Endometrial microvascular endothelial cells (primary cell): Measurements from ENCODE around the gene CCDC69. TPM values are rescaled to one million over a fixed set of nuclear protein-coding genes. Genes with fewer than 3 reads are reported as not detected.

ENCODE experiments used
- in situ Hi-C: cut with HindIII; loops from 2 replicates; pipeline ENCODE4 v1.10.0; 2017; ENCODE audit warnings: low sequenced_read_pairs, low pct_unique_long_range_greater_than_20kb; ENCODE audit errors: inconsistent ontology term
- total RNA-seq: library from RNA; depleted of rRNA; stranded (reverse); fragments of >200 nt; gene quantifications from one replicate; pipeline ENCODE4 v1.2.3, GENCODE V29; 2015; ENCODE audit errors: inconsistent ontology term

CCDC69 gene
- total RNA-seq, 1 donor from 2014 or later = 28.3 TPM

DNA sequence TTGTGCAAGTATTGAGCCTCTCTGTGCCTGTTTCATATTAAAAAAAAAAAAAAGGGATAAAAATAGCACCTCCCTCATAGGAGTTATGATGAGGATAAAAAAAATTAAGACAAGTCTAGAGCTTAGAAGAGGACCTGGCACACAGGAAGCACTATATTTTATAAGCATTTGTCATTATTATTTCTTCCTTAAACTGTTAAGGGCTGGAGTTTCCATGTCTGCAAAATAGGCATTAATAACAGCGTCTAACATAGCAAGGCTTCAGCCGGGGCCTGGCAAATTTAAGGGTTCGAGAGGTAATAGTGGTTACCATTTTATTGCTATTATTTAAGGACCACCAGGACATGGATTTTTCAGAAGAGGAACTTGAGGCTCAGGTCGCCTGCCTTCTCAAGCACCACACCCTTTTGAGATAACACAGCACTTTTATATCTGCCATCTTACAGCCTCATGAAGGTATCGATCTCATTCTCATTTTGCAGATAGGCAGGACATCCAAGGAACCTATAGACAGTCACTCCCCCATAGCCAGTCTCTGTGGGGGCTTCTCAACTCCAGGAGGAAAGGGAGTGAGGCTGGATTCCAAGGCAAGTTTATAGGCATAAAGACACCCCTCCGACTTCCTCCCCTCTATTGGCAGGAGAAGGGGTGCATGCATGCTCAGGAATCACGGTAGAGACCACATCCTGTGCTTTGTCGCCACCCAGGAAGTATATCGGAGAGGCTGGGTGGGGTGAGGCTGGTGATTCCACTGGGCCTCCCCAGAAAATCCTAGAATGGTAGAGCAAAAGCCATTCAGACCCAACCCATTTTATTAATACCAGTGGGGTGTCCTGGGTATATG, 68.7 kb downstream of the CCDC69 start:
- in situ Hi-C loops = no loop called here

DNA sequence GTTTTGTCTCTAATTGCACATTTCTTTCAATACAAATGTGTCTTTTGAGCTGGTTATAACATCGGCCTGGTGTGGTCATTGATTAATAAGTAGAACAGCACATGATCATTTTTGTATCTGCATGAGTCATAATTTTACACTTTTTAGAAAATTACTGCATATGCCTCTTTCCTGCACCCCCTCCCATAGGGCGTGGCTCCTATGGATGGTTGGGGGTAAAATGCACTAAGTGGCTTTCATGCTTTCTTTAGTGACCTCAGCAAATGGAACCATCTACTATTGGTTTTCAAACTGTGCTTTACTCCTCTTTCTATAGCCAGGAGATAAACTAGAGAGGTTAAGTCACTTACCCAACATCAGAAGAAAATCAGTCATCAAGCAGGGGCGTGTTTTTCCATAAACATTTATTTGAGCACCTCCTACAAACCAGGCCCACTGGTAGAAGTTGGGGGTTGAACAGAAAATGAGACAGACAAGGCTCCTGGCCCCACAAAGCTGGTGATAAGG, 70.1 kb downstream of the CCDC69 start:
- in situ Hi-C loops = no loop called here

DNA sequence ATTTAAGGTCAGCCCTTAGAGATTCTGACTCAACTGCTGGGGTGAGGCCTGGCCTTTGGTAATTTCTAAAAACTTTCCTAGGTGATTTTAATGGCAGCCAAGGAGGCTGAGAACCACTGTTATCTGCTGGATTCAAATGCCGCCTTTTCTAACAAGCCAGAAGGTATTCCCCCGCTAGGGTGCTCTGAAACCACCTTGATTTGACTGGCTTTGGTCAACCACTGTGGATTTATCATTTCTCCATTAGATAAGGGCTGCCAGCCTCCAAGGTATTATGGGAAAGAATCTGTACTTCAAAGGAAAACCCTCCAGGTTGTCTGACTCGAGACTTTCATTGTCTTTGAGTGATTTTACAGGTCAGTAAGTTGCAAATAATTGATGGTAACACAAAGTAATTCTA, 70.6 kb downstream of the CCDC69 start:
- in situ Hi-C loops = no loop called here

DNA sequence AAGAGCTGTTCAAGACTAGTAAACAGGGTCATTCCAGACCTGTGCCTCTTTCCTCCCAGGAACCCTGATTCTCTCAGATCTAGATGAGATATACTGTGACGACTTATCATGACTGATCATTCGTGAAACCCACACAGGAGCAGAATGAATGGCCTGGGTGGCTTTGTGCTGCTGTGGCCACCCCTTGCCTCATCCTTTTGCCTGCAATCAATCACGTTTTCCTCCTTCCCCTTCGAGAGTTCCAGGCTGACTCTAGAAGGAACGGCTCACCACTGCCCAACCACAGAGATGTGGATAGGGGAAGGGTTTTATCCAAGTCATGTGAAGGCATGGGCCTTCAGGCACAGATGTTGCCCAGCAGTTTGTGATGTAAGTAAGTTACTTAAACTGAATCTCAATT, 72.1 kb downstream of the CCDC69 start:
- in situ Hi-C loops = no loop called here

DNA sequence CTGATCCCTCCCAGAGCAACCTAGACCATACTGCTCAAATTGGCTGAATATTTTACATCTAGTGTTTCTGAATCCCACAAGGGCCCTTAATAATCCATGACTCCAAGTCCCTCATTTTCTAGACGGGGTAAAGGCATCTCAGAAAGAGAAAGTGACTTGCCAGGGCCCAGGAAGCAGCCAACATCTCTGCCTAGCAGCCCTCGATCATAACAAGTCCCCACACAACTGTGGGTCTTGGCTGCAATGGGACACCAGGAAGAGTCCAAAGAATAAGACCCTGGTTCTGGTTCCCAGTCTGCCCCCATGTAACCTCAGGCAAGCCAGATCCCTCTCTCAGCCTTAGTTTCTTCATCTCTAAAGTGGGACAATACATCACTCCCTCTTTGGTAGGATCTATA, 72.6 kb downstream of the CCDC69 start:
- in situ Hi-C loops = no loop called here

DNA sequence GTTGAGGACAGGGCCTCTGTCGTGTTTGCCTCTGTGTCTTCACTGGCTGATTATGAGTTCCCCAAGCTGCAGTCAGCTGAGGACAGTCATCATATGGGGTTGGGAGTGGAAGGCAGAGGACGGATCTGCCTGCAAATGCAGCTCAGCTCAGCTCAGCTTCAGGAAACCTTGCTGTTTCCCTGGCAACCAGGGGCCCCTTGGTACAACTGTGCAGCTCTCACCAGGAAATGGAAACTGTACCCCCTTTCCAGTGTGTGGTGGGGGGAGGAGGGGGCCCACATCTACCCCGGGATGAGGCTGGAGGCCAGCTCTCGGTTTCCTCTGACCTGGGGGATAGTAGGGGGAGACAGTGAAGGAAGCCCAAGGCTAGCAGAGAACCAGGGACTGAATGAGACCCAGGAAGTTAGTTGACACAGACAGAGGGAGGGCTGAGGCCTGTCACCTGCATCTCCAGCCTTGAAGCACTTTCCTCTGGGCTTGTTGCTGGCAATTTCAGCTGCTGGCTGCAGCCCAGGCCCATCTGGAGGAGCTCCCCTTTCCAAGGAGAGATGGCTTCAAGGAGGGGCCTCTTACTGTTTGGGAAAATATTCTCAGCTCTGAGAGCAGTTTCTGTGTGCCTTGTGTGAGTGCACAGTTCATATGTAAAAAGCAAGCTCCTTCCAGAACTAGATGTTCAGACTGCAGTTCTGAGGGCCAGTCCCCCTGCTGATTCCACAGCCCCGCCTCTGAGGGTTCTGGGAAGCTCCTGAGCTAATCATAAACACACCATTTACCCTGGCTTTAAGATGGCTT, 73.2 kb downstream of the CCDC69 start:
- in situ Hi-C loops = no loop called here

DNA sequence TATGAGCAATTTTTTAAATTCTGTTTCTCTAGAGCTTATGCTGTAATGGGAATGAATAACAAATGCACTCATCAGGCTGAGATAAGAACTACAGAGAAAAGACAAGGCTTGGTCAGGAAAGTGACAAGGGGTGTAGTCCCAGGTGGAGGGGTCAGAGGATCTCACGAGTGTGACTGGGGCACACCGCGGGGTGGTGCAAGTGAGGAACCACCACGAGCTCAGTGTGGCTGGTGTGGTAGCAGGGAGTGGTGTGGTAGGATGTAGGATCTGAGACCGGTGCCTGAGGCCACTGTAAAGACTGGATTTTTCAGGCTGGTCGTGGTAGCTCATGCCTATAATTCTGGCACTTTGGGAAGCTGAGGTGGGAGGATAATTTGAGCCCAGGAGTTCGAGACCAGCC, 75.3 kb downstream of the CCDC69 start:
- in situ Hi-C loops = no loop called here

DNA sequence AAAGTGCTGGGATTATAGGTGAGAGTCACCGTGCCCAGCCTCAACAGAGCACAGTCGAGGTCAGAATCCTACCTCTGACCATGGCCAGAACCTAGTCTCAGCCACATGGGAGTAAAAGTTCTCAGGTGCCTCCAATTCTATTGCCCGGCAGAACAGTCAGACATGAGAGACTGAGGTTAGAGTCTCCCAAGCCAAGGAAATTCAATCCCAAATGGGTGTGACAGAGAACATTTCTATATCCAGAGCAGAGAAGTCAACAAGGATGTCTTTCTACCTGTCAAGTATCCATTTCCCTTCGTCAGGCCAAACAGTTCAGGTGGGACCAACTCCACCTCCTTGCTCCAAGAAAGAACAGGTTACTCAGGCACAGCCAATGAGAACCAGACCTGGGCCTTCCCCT, 76.9 kb downstream of the CCDC69 start:
- in situ Hi-C loops = no loop called here

DNA sequence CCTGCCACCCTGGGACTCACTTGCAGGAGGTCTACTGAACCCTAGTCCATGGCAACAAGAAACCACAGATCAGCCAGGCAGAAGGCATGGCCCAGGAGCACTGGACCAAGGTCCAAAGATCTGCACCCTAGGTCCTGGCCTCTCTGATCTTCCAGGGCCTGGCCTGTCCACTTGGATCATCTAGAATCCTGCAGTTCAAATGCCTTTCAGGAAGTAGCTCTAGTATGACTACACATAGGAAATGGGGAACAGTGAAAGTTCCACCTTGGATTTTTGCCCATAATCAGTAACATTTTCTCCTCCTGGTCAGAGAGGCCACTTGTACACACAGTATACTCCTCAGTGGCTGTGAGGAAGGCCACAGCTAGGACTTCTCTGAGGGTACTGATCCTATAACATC, 77.8 kb downstream of the CCDC69 start:
- in situ Hi-C loops = no loop called here

DNA sequence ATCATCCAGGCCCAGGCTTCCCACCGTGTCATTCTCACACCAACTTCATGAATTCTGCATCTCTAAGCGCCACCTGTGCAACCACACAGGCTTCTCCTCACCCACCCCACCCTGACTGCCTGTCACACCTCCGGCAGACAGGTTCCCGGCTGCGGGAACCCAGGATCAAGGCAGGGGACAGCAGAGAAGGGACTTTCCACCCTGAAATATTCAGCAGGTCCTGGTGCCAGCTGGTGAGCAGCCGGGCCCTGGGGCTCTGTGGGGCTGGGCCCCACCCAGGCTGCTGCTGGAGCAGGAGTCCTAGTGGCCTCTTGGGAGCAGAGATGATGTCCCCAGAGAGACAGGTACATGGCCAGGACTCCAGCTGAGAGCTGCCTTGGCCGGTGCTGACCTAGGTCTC, 79.0 kb downstream of the CCDC69 start:
- in situ Hi-C loops = no loop called here

DNA sequence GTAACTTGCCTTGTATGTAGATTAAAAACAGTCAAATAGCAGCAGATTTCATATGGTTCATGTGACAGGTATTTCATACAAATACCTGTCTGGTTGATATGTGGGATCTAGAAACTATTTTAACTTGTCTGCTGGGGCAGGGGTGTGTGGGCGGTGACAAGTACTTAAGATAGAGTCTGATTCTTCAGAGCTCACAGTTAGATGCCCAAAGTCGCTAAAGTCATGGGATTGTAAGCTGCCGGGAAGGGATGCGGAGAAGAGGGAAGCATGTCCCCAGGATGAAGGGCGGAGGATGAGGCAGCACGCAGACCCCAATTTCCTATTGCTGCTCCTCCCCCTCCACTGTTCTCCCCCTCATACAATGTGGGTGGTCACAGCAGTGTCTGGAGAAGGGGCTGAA, 79.6 kb downstream of the CCDC69 start:
- in situ Hi-C loops = no loop called here

DNA sequence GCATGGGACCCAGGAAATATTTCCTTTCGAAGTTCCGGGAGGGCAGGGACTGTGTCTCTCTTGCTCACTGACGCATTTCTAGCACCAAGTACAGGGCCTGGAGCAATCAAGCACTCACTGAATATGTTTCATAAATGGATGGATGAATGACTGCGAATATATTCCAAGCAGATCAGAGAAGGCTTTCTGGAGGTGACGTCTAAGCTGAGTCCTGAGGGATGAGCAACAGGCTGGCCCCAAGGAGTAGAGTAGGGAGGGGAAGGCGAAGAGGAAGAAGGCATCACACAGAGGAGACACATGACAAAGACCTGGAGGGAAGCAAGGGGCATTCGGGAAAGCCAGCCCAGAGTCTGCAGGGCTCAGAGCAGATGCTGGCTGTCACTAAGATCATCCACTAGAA, 80.2 kb downstream of the CCDC69 start:
- in situ Hi-C loops = no loop called here

DNA sequence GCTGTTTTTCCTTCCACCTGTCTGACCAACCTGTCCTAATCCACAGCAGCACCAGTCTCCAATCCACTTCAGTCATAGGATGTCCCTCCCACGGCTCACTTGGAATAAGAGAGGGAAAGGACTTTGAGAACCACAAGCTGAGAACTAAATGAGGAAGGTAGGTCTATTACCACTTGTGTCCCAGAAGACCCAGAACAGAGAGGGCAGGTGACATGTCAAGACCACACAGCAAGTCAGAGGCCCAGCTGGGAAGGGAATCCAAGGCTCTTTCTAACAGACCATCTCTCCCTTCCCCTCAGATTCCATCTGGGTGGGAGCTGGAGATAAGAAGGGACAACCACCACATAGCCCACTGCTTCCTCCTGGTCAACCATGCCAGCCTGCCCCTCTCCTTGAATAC, 81.0 kb downstream of the CCDC69 start:
- in situ Hi-C loops = no loop called here

DNA sequence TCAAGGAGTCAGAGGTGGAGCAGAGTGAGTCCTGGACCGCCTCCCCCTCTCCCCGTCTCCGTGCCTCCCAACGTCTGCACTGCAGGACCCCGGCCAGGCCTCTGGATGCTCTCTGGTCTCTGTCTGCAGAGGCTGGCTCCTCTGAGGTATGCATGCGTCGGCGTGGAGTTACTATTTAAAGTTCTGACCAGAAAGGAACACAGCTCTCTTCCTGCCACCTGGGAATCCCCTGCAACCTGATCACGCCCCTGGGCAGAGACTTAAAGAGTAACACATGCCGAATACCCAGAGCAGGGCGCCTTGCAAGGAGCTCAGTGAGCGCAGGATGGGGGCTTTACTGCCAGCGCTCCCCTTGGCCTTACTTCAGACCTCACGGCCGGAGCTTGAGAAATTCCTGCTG, 82.4 kb downstream of the CCDC69 start:
- in situ Hi-C loops = no loop called here

DNA sequence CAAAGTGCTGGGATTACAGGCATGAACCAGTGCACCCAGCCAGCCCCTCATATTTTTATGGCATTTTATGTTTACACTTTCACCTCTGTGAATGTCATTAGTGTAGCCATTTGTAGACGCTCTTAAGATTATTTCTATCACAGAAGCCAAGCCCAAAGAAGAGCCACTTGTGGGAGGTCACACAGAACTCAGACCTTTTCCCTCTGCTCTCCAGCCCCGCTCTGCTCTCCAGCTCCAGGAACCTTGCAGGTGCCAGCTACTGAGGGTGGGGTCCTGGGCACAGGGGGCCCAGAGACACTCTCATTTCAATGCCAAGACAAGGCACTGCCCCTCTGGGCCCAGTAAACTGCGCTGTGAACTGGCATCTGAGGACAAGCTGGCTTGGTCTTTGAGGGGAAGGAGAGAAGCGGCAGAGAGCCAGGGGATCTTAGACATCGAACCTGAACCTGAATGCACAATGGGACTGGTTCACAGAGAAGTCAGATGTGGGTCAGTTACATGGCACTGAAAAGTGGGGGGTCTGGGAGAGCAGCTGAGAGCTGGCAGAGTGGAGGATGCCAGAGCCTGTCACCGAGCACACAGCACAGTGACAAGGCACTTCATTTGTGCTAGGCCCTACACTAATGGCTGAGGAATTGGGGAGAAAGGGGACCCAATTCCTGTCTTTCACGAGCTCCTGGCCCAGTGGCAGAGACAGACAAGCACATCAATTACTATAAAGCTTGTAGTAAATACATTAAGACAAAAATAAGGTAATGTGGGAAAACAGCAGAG, 83.0 kb downstream of the CCDC69 start:
- in situ Hi-C loops = no loop called here

DNA sequence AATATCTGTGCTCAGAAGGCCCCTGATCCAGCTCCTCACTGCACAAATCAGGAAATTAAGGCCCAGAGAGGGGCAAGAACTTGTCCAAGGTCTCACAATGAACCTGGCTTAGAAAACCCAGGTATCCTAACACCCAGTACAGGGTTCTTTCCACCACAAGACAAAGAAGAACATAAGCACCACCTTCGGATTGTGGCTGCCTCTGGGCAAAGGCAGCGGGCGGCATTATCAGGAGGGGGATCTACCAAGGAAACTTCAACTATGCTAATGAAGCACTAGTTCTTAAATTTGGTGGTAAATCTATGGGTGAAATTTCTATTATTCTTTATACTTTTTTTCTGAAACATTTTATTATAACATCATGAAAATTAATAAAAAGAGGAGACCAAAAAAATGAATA, 84.2 kb downstream of the CCDC69 start:
- in situ Hi-C loops = no loop called here

DNA sequence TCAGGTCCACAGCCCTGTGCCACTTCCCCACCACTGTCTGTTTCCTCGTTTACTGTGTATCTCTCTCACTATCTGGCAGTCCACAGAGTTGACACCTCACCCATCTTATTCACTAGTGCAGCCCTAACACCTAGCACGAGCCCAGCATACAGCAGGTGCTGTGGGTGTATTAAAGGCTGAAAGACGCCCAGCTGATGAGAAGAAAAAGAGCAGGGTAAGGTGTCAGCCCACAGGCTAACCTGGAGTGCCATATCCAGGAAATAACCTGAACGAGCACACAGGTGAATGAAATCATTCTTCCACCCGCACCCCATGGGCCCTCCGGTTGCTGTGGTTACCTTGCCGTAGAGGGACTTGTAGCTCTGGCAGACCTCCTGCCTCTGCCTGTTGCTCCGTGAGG, 84.9 kb downstream of the CCDC69 start:
- in situ Hi-C loops = no loop called here

DNA sequence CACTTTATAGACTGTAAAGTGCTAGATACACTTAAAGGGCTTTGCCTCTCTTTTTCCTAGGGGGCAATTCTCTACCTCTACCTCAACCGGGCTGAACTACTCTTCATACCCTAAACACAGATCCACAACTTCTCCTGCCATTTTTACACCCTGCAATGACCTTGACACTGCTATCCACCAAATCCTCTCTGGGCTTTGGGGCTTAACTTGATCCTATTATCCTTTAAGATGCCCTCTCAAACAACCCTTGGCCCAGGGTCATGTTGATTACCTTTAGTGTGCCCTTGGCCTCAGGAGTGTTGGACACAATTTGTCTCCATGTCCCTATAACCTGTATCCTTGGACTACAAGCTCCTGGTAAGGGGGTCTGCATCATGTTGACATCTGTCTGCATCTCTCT, 85.8 kb downstream of the CCDC69 start:
- in situ Hi-C loops = no loop called here

DNA sequence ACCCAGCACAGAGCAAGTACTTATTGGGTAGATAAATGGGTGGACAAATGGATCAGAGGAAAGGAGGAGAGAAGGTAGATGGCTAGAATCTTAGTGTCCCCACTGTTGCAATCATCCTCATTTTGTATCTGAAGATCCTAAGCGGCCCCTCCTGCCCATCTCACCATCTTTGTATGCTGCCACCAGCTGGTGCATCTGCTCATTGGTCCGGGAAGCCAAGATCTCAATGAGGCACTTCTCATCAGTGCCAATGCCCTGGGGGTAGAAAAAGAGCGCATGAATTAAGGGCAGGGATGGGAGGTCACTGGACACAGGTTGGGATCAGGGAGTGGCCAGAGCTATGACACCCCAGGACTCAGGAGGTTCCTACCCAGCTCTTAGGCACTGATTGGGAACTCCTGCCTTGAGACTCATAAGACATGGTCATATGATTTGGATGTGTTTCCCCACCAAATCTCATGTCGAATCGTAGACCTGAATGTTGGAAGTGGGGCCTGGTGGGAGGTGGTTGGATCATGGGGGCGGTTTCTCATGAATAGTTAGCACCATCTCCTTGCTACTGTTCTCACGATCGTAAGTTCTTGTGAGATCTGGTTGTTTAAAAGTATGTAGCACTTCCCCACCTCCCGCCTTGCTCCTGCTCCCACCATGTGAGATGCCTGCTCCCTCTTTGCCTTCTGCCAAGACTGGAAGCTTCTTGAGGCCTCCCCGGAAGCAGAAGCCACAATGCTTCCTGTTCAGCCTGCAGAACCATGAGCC, 86.6 kb downstream of the CCDC69 start:
- in situ Hi-C loops = no loop called here
